Cortex of kidney (tissue), 1 donor: ENCODE results near the gene NHSL2.

Source experiments
- DNase-seq: peaks from one replicate; lab custom pipeline; 2025; lab: John Stamatoyannopoulos, UW

The NHSL2 gene

GRCh38 chrX:72182924-72183323, 272.3 kb downstream of the NHSL2 start:
- DNase-seq, result no peak

- no peak for DNase-seq
Observed at GRCh38 chrX:72201836-72202536, 291.3 kb downstream of the NHSL2 start.
